D721Med (cell line): Measurements from ENCODE around the gene SNRPF.
"Not testable (repeated sequence)": the region's sequence is repeated elsewhere in the genome, so short reads cannot be mapped to it uniquely, and the experiment has no call there.

Source experiments
- DNase-seq: peaks from one replicate; pipeline ENCODE4 v3.0.0; 2011; ENCODE audit warnings: low spot score; ENCODE audit not compliant: insufficient read length
- FAIRE-seq: peaks from 2 replicates; lab custom pipeline; 2011; peaks lifted over from hg19 to GRCh38; lab: Jason Lieb, UNC
- CTCF ChIP-seq: IDR thresholded peaks from 2 replicates; pipeline ENCODE4 v1.5.1; 2012; ENCODE audit warnings: mild to moderate bottlenecking, control low read depth; ENCODE audit not compliant: insufficient read depth; ENCODE audit errors: missing control alignments

Gene SNRPF

DNA sequence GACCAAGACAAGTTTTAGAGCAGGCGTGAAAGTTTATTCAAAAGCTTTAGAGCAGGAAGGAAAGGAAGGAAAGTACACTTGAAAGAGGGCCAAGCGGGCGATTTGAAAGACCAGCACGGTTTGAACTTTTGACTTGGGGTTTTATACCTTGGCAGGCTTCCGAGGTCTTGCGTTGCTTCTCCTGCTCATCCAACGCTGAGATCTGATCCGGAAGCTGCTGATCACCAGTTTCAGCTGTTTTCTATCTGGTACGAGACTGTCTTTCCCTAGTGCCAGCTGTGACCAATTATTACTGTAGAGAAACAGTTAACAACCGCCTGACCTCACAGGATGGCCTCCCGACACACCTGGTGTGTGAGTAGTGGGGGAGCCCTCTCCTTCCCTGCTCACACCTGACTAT lies 20.6 kb upstream of the SNRPF start:
- FAIRE-seq: no peak
- TF ChIP-seq CTCF: no peak
- no peak for DNase-seq

- not testable (repeated sequence) for FAIRE-seq, DNase-seq
Observed at GRCh38 chr12:95842426-95842825, 16.3 kb upstream of the SNRPF start.

- no peak for DNase-seq
- TF ChIP-seq CTCF: peak; percentile 40
- no peak for FAIRE-seq
Observed at GRCh38 chr12:95848575-95849388, 10.0 kb upstream of the SNRPF start.

- FAIRE-seq: no peak
- no peak for DNase-seq
Observed at GRCh38 chr12:95851606-95852005, 7.1 kb upstream of the SNRPF start.

DNA sequence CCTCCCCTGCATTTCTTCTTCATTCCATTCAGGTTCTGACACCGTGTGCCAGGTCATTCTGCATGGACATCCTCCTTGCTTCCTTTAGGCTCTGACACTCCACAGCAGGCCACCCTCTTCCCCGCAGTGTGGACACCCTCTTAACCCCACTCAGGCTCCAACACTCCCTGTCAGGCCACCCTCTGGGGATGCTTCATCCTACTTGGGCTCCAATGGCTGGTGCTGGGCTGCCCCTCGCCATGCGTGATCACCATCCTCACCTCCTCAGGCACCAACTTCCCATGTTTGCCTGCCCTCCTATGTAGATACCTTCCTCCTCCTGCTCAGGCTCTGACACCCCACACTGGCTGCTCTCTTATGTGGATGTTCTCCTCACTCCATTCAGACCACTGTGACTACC lies 6.6 kb upstream of the SNRPF start:
- no peak for DNase-seq
- no peak for TF ChIP-seq CTCF
- FAIRE-seq: no peak

More at GRCh38 chr12:95851606-95852005, 7.1 kb upstream of the SNRPF start:
- no peak for TF ChIP-seq CTCF

DNA sequence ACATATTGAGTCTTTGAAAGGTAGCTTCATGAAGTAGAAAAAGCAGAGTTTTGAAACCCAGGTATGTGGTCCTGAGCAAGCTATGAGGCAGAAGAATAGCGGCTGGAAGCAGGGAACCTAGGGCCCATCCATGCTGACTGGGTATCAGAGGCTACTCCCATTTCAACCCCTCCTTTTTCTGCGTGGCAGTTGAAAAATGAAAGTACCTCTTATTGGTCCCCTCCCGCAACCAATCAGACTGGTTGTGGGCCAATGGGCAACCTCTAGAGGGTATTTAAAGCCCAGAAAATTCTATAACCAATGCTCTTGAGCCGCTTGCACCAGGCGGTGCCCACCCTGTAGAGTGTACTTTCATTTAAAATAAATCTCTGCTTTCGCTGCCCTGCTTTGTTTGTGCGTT lies 1.6 kb upstream of the SNRPF start:
- DNase-seq (no peak), FAIRE-seq (no peak)
- TF ChIP-seq CTCF: no peak

DNA sequence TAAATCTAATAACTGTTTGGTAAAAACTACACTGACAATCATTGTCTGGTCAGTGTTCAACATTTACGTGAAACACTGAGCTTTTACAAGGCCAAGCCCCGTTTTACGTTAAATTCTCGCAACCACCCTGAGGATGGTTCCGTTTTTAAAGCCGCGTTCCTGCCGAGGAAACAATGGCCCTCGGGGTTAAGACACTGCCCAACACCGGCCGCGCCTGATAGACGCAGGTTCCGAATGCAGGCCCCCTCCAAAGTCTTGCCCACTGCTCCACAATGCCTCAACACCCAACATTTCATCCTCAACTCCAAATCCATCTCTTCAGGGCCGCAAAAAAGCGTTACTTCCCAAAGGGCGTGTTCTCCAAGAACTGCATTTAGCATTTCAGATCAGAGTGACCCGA lies 953 bp upstream of the SNRPF start:
- FAIRE-seq: no peak
- no peak for TF ChIP-seq CTCF
- no peak for DNase-seq
